ENCODE measurements around the gene KRTAP5-8. TPM values are rescaled to one million over a fixed set of nuclear protein-coding genes. Genes with fewer than 3 reads are reported as not detected.
A peak's percentile ranks its signal among the peaks of the same experiment; 100 is the strongest.
"Not testable (repeated sequence)": the region's sequence is repeated elsewhere in the genome, so short reads cannot be mapped to it uniquely, and the experiment has no call there.

The KRTAP5-8 gene, protein sequence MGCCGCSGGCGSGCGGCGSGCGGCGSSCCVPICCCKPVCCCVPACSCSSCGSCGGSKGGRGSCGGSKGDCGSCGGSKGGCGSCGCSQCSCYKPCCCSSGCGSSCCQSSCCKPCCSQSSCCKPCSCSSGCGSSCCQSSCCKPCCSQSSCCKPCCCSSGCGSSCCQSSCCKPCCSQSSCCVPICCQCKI
- not detected for total RNA-seq
- long read RNA-seq = 0 reads

DNA sequence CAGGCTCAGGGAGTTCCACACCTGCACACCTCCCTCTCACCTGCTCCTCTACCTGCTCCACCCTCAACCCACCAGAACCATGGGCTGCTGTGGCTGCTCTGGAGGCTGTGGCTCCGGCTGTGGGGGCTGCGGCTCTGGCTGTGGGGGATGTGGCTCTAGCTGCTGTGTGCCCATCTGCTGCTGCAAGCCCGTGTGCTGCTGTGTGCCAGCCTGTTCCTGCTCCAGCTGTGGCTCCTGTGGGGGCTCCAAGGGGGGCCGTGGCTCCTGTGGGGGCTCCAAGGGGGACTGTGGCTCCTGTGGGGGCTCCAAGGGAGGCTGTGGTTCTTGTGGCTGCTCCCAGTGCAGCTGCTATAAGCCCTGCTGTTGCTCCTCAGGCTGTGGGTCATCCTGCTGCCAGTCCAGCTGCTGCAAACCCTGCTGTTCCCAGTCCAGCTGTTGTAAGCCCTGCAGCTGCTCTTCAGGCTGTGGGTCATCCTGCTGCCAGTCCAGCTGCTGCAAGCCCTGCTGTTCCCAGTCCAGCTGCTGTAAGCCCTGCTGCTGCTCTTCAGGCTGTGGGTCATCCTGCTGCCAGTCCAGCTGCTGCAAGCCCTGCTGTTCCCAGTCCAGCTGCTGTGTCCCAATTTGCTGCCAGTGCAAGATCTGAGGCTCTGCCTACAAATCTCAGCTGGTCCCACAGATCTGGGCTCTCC lies at the start of gene KRTAP5-8:
KRTAP5-8 (plus strand) TSS at position 49 of the 689 bp plus-strand sequence; CDS start at position 80, 31 bp downstream.
- not testable (repeated sequence) for DNase-seq (ENCODE audit: low spot score)

DNA sequence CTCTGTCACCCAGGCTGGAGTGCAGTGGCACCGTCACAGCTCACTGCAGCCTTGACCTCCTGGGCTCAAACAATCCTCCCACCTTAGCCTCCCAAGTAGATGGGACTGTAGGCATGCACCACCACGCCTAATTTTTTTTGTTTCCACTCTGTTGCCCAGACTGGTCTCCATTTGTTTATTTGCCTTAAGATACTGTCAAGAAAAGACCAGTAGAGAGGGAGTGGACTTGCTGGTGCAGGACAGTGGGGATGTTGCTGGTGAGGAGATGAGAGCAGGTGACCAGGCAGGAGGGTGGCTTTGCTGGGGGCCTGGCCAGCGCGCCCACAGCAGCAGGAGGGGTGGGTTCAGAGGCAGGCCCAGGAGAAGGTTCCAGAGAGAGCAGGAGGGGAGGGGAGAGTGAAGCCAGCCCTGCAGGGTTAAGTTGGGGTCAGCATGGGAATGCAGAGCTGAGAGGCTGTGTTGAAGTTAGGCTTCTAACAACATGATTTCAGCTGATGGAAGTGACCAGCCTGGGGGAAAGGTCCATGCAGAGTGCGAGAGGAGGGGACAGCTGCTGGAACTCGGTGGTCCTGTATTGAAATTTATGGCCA lies 49.0 kb upstream of the KRTAP5-8 start:
- peak; percentile 35 for DNase-seq (ENCODE audit: low spot score)
- intact Hi-C loops (cut with DNase I) = no loop called here

More for the DNA sequence above, at the start of gene KRTAP5-8:
- intact Hi-C loops (cut with DNase I) = not testable (repeated sequence)

- DNase-seq (ENCODE audit: low spot score) = peak; percentile 72
- intact Hi-C loops (cut with DNase I) = no loop called here
These were observed 48.3 kb upstream of the KRTAP5-8 start for GRCh38 chr11:71489311-71490043.

DNA sequence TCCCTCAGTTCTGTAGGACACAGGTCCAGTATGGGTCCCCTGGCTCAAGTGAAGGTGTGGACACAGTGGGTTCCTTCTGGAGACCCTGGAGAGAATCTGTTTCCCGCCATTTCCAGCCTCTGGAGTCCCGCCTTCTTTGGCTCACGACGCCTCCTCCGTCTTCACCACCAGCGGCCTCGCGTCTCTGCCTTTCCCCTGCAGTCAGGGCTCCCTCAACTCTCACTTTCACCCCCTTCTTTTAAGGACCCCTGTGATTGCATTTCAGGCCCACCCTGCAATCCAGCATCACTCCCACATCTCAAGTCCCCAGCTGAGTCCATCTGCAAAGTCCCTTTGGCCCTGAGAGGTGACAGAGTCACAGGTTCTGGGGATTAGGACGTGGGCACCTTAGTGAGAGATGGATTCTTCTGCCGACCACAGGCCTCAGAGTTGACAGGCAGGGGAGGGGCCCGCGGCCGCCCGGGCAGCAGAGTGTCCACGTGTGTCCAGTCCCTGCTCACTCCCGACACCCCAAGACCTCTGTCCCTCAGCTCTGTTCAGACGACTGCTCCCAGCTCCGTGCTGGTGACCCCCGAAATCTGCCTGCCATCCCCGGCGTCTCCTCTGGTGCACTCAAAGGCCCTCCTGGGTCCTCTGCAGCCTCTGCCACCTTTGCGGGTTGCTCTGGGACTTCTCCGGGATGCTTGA lies 47.6 kb upstream of the KRTAP5-8 start:
- peak; percentile 64 for DNase-seq (ENCODE audit: low spot score)
- intact Hi-C loops (cut with DNase I) = no loop called here

- intact Hi-C loops (cut with DNase I) = no loop called here
- peak; percentile 41 for DNase-seq (ENCODE audit: low spot score)
These were observed 47.0 kb upstream of the KRTAP5-8 start for GRCh38 chr11:71490731-71491390.

GRCh38 chr11:71491531-71491930 lies 46.3 kb upstream of the KRTAP5-8 start:
- DNase-seq (ENCODE audit: low spot score) = peak; percentile 39
- intact Hi-C loops (cut with DNase I) = no loop called here

DNA sequence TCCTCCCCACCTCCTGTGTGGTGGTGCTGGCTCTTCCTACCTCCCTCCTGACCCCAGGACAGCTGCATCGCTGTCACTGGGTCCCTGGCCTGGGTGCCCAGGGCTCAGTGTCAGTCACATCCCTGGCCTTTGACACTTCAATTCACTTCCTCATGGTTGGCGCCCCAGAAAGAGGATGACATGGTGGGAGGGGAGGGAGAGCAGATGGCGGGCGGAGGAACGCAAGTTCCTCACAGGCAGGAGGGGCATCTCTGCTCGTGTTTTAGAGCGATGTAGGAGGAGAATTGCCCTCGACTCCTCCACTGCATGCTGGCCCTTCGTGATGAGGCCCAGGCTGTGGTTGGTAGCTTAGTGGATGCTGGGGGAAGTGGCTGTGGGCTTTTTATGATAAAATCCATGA lies 45.9 kb upstream of the KRTAP5-8 start:
- intact Hi-C loops (cut with DNase I) = no loop called here
- peak; percentile 43 for DNase-seq (ENCODE audit: low spot score)

GRCh38 chr11:71495286-71496230 lies 42.3 kb upstream of the KRTAP5-8 start:
- peak; percentile 20 for DNase-seq (ENCODE audit: low spot score)
- intact Hi-C loops (cut with DNase I) = no loop called here

- DNase-seq (ENCODE audit: low spot score) = peak; percentile 35
- intact Hi-C loops (cut with DNase I) = no loop called here
These were observed 41.4 kb upstream of the KRTAP5-8 start for GRCh38 chr11:71496421-71496820.

DNA sequence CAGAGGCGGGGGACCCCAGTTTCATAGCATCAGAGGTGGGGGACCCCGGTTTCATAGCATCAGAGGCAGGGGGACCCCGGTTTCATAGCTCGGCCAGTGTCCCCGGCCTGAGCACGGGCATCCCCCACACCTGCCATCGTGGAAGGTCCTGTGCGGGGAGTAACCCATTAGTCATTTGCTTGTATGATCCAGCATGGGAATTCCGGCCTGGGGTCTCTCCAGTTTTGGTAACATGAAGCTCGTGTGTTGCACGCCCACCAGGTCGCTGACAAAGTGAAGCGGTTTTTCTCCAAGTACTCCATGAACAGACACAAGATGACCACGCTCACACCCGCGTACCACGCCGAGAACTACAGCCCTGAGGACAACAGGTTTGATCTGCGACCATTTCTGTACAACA lies 39.7 kb upstream of the KRTAP5-8 start:
- peak; percentile 50 for DNase-seq (ENCODE audit: low spot score)
- intact Hi-C loops (cut with DNase I) = no loop called here

GRCh38 chr11:71499125-71499524 lies 38.7 kb upstream of the KRTAP5-8 start:
- DNase-seq (ENCODE audit: low spot score) = peak; percentile 38
- intact Hi-C loops (cut with DNase I) = no loop called here

- peak; percentile 65 for DNase-seq (ENCODE audit: low spot score)
- intact Hi-C loops (cut with DNase I) = no loop called here
These were observed 38.3 kb upstream of the KRTAP5-8 start for GRCh38 chr11:71499546-71499945.

- intact Hi-C loops (cut with DNase I) = no loop called here
- DNase-seq (ENCODE audit: low spot score) = peak; percentile 82
These were observed 37.2 kb upstream of the KRTAP5-8 start for GRCh38 chr11:71500601-71501021.

DNA sequence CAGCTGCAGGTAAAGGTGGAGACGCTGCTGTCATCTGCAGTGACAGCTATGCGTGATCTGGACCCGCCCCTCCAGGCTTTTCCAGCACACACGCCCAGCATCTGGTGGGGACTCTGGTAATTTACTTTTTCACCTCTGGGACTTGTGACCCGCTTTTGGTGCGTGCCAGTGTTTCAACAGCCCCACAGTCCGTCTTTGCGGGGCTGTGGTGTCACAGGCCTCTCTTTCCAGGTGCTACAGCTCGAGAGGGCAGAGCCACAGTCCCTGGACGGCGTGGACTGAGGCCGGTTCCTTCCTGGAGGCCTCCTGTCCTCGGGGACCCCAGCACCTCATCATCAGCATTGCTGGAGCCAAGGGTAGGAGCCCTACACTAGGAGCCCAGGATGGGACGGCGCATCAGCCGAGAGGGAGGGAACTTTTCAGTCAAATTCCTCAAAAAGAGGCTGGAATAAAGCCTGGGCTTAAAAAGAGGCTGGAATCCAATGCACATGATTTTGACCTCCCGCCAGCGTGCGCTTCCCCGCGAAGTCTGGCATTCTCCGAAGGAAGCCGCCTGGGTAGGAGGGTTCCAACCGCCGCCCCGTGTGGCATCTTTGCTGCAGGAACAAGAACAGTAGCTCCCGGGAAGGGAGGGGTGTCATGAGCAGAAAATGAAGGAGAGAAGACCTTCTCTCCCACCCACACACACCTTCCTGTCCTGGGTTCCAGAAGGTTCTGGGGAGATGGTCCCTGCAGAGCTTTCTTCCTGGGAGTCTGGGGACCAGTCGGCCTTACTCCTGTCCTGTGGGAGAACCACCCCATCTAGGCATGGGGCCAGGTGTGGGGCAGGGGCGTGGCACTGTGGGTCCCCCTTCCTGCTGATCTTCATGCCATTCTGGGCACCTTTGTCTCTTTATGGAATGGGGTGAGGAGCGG lies 36.5 kb upstream of the KRTAP5-8 start:
- intact Hi-C loops (cut with DNase I) = no loop called here
- DNase-seq (ENCODE audit: low spot score) = peak; percentile 64

DNA sequence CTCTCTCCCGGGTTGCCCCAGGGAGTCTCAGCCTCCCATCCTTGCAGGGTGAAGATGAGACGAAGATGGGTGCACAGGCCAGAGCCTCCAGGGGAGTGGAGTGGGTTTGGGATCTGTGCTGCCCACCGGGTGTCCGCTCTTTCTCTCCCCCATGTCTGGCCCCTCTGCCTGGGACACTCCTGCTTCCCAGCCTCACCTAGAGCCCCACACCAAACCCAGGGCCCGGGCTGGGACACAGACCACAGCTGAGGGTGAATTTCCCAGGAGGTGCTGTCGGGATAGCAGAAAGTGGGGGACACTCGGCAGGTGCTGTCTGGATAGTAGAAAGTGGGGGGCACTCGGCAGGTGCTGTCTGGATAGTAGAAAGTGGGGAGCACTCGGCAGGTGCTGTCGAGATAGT lies 35.8 kb upstream of the KRTAP5-8 start:
- DNase-seq (ENCODE audit: low spot score) = peak; percentile 26

DNA sequence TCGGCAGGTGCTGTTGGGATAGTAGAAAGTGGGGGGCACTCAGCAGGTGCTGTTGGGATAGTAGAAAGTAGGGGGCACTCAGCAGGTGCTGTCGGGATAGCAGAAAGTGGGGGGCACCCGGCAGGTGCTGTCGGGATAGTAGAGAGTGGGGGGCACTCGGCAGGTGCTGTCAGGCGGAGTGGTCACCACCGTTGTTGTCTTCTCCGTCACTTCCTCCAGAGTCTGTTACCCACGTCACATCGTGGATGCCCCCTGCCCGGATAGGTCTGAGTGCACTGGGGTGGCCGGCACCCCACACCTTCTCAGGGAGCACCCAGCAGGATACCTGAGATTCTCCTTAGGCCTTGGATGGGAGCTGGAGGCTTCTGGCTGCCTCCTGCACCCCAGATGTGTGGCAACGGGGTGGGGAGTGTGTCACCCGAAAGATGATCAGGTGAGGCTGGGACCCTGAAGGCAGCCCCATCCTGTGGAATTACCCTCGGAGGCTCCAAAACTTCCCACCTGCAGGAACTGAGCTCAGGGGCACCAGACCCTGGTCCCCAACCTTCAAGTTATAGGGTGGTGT lies 34.9 kb upstream of the KRTAP5-8 start:
- intact Hi-C loops (cut with DNase I) = no loop called here
- peak; percentile 58 for DNase-seq (ENCODE audit: low spot score)

More for the DNA sequence above, 35.8 kb upstream of the KRTAP5-8 start:
- intact Hi-C loops (cut with DNase I) = no loop called here

DNA sequence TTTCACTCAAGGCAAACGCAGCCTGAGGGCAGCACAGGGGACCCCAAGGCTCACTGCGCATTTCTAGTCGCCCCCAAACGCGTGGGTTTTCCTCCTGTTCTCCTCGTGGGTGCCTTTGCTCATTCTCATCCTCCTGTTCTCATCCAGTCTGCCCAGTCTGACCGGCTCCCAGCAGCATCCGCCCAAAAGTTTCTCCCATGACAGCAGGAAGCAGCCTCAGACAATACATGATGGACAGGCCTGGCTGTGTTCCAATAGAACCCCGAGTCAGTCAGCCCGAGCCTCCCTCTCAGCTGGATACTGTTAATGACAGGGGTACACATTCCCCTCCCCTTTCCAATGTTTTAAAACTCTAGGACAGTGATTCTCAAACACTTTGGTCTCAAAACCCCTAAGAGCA lies 33.3 kb upstream of the KRTAP5-8 start:
- DNase-seq (ENCODE audit: low spot score) = peak; percentile 43

More for the DNA sequence above, 33.3 kb upstream of the KRTAP5-8 start:
- intact Hi-C loops (cut with DNase I) = no loop called here
